HTERT RPE-1 (cell line): ENCODE measurements around the gene CABCOCO1.

ENCODE experiments used
- in situ Hi-C: fragments of 300-500 bp; cut with MboI; formaldehyde crosslinking; loops from 4 replicates; pipeline ENCODE4 v1.14.3; 2020; ENCODE audit warnings: low sequenced_read_pairs

The CABCOCO1 gene

GRCh38 chr10:61812052-61812721 lies 149.5 kb downstream of the CABCOCO1 start:
- in situ Hi-C loops = no loop called here

DNA sequence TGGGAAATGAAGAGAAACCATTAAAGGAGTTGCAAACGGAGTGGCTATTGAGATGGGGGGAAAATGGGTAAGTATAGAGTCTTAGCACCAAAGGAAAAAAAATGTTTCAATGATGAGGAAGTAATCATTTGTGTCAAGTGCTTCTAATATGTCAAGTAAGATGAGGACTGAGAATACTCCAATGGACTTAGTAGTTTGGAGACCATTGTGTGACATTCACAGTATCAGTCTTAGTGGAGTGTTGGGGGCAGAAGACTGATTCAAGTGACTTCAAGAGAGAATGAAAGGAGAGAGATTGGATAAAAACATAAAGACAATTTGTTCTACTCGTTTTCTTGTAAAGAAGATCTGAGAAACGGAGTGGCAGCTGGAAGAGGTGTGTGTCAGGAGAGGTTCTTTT lies 150.2 kb downstream of the CABCOCO1 start:
- in situ Hi-C loops = no loop called here

GRCh38 chr10:61814160-61814559 lies 151.4 kb downstream of the CABCOCO1 start:
- in situ Hi-C loops = no loop called here

DNA sequence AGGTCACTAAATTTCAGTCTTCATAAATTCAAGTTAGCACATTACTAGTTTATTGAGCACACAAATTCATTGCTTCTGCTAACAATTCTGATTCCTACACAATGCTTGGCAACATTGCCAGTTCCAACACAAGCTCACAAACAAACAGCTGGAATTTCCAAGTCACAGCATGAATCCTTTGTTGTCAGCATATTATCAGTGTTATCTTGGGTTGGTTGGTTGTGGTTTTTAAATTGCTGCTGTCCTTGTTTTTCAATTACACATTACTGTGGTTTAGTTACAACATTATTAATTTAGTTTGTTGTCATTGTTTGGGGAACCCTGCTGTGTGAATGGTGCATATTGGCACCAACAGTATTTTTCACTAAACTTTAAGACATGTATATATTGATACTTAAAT lies 152.8 kb downstream of the CABCOCO1 start:
- in situ Hi-C loops = no loop called here
